ENCODE measurements around the gene DHCR24. TPM values are rescaled to one million over a fixed set of nuclear protein-coding genes. Genes with fewer than 3 reads are reported as not detected.
"Not testable (repeated sequence)": the region's sequence is repeated elsewhere in the genome, so short reads cannot be mapped to it uniquely, and the experiment has no call there.

Gene DHCR24
- total RNA-seq = 118 and 212 TPM in 2 replicates

- peaks cover 18% of the 10 kb centered on the region for H3K36me3 ChIP-seq (ENCODE audit: control insufficient read depth, insufficient read depth, low read length)
- TF ChIP-seq CTCF (IDR thresholded peaks at IDR 0.05; ENCODE audit: insufficient read depth, low read length, severe bottlenecking) = no peak
- no peaks in the 10 kb centered on the region for H3K27me3 ChIP-seq (ENCODE audit: control insufficient read depth, insufficient read depth, low read length)
- FAIRE-seq (no peak), DNase-seq (ENCODE audit: low read depth) (peak; percentile 72)
- H3K4me3 ChIP-seq (ENCODE audit: low read depth, low read length) = peak within 1 kb of the TSS; percentile 94
Measured at GRCh38 chr1:54886724-54887664, at the start of gene DHCR24. DHCR24 (minus strand) TSS chr1:54887195; CDS start chr1:54887119, 76 bp downstream.

GRCh38 chr1:54936791-54937190 is 49.8 kb upstream of the DHCR24 start:
- Histone ChIP-seq H3K4me3 (ENCODE audit: low read depth, low read length) (no peak overlapping the region), H3K36me3 (ENCODE audit: control insufficient read depth, insufficient read depth, low read length) (no peaks in the 10 kb centered on the region), H3K27me3 (ENCODE audit: control insufficient read depth, insufficient read depth, low read length) (no peaks in the 10 kb centered on the region)
- DNase-seq (ENCODE audit: low read depth) (peak; percentile 71), FAIRE-seq (no peak)
- TF ChIP-seq CTCF (IDR thresholded peaks at IDR 0.05; ENCODE audit: insufficient read depth, low read length, severe bottlenecking) = no peak

- DNase-seq (ENCODE audit: low read depth) (peak; percentile 83), FAIRE-seq (no peak)
- H3K36me3 ChIP-seq (ENCODE audit: control insufficient read depth, insufficient read depth, low read length) = no peaks in the 10 kb centered on the region
- no peaks in the 10 kb centered on the region for H3K27me3 ChIP-seq (ENCODE audit: control insufficient read depth, insufficient read depth, low read length)
- no peak overlapping the region for H3K4me3 ChIP-seq (ENCODE audit: low read depth, low read length)
- TF ChIP-seq CTCF (IDR thresholded peaks at IDR 0.05; ENCODE audit: insufficient read depth, low read length, severe bottlenecking) = no peak
Measured at GRCh38 chr1:54934869-54935268, 47.9 kb upstream of the DHCR24 start.

- H3K27me3 ChIP-seq (ENCODE audit: control insufficient read depth, insufficient read depth, low read length); H3K4me3 ChIP-seq (ENCODE audit: low read depth, low read length); FAIRE-seq; DNase-seq (ENCODE audit: low read depth); H3K36me3 ChIP-seq (ENCODE audit: control insufficient read depth, insufficient read depth, low read length): not testable (repeated sequence)
Measured at GRCh38 chr1:54934081-54934480, 47.1 kb upstream of the DHCR24 start.

GRCh38 chr1:54931275-54931840 is 44.4 kb upstream of the DHCR24 start:
- no peaks in the 10 kb centered on the region for H3K27me3 ChIP-seq (ENCODE audit: control insufficient read depth, insufficient read depth, low read length)
- H3K4me3 ChIP-seq (ENCODE audit: low read depth, low read length) = no peak overlapping the region
- DNase-seq (ENCODE audit: low read depth) = no peak
- no peak for FAIRE-seq
- no peaks in the 10 kb centered on the region for H3K36me3 ChIP-seq (ENCODE audit: control insufficient read depth, insufficient read depth, low read length)
- no peak for TF ChIP-seq CTCF (IDR thresholded peaks at IDR 0.05; ENCODE audit: insufficient read depth, low read length, severe bottlenecking)

GRCh38 chr1:54929700-54930099 is 42.7 kb upstream of the DHCR24 start:
- no peaks in the 10 kb centered on the region for H3K36me3 ChIP-seq (ENCODE audit: control insufficient read depth, insufficient read depth, low read length)
- no peaks in the 10 kb centered on the region for H3K27me3 ChIP-seq (ENCODE audit: control insufficient read depth, insufficient read depth, low read length)
- no peak overlapping the region for H3K4me3 ChIP-seq (ENCODE audit: low read depth, low read length)
- DNase-seq (ENCODE audit: low read depth) (no peak), FAIRE-seq (no peak)
- TF ChIP-seq CTCF (IDR thresholded peaks at IDR 0.05; ENCODE audit: insufficient read depth, low read length, severe bottlenecking) = no peak
